HEK293 (cell line): ENCODE results near the gene GOLGA6L26.
A peak's percentile ranks its signal among the peaks of the same experiment; 100 is the strongest.
"Not testable (repeated sequence)": the region's sequence is repeated elsewhere in the genome, so short reads cannot be mapped to it uniquely, and the experiment has no call there.

Experiments used
- CTCF ChIA-PET: fragments of 350-600 bp; formaldehyde crosslinking; extraction: SDS; loops from one replicate; lab custom pipeline; 2021; ENCODE audit warnings: antibody characterized with exemption; lab: Yijun Ruan, JAX
- POLR2A ChIA-PET: fragments of 300-600 bp; formaldehyde crosslinking; extraction: SDS; loops from one replicate; lab custom pipeline; 2020; ENCODE audit warnings: antibody characterized with exemption, inconsistent platforms; lab: Yijun Ruan, JAX
- H3K27ac ChIP-seq: fragments of 200-500 bp; sonication (Bioruptor generic); 2 replicates; pipeline ENCODE4 v1.5.1; 2014; ENCODE audit warnings: low read depth, low read length, control low read depth, inconsistent platforms; ENCODE audit errors: extremely low read depth
- H3K36me3 ChIP-seq, 2 experiments: fragments of 200-500 bp in 1 of 2; sonication (Bioruptor generic) in 1 of 2; 1 replicate in 1 of 2; 2 replicates in 1 of 2; pipeline ENCODE4 v1.5.1; 2014 to 2017; ENCODE audit warnings: inconsistent platforms in 2 of 2, low read length in 2 of 2; ENCODE audit not compliant: control insufficient read depth in 2 of 2, insufficient read depth in 1 of 2
- H3K4me1 ChIP-seq: fragments of 200-500 bp; sonication (Bioruptor generic); 2 replicates; pipeline ENCODE4 v1.5.1; 2014; ENCODE audit warnings: mild to moderate bottlenecking, low read length, inconsistent platforms; ENCODE audit not compliant: control insufficient read depth, insufficient read depth
- H3K4me3 ChIP-seq: 2 replicates; pipeline ENCODE4 v1.5.1; 2011; ENCODE audit warnings: low read depth, mild to moderate bottlenecking, control low read depth, low read length, moderate library complexity
- H3K9me3 ChIP-seq: fragments of 200-500 bp; sonication (Bioruptor generic); 2 replicates; pipeline ENCODE4 v1.5.1; 2014; ENCODE audit warnings: low read depth, low read length, inconsistent platforms; ENCODE audit not compliant: control insufficient read depth, insufficient read depth
- GLIS1 ChIP-seq: fragments of 450-650 bp; formaldehyde crosslinking; IDR thresholded peaks from 2 replicates; pipeline ENCODE4 v1.5.1; 2016; ENCODE audit warnings: missing biosample characterization, missing genetic modification characterization
- MYNN ChIP-seq: fragments of 450-650 bp; formaldehyde crosslinking; IDR thresholded peaks from 2 replicates; pipeline ENCODE4 v1.5.1; 2016; ENCODE audit warnings: missing biosample characterization, missing genetic modification characterization, borderline replicate concordance
- ZFP69B ChIP-seq: fragments of 450-650 bp; formaldehyde crosslinking; IDR thresholded peaks from 2 replicates; pipeline ENCODE4 v1.5.1; 2016; ENCODE audit warnings: missing biosample characterization, missing genetic modification characterization
- ZNF148 ChIP-seq: fragments of 450-650 bp; formaldehyde crosslinking; IDR thresholded peaks from 2 replicates; pipeline ENCODE4 v1.5.0; 2017; ENCODE audit warnings: missing biosample characterization, missing genetic modification characterization, borderline replicate concordance
- ZNF280D ChIP-seq: fragments of 450-650 bp; formaldehyde crosslinking; IDR thresholded peaks from 2 replicates; pipeline ENCODE4 v1.5.1; 2016; ENCODE audit warnings: missing biosample characterization, missing genetic modification characterization
- ZNF664 ChIP-seq: fragments of 450-650 bp; formaldehyde crosslinking; IDR thresholded peaks from 2 replicates; pipeline ENCODE4 v1.5.1; 2016; ENCODE audit warnings: missing biosample characterization, missing genetic modification characterization
- ZNF843 ChIP-seq: fragments of 450-650 bp; formaldehyde crosslinking; IDR thresholded peaks from 2 replicates; pipeline ENCODE4 v1.5.1; 2016; ENCODE audit warnings: missing biosample characterization, missing genetic modification characterization
- ZSCAN4 ChIP-seq: fragments of 450-650 bp; formaldehyde crosslinking; IDR thresholded peaks from 2 replicates; pipeline ENCODE4 v1.5.1; 2017; ENCODE audit warnings: missing biosample characterization, missing genetic modification characterization

GOLGA6L26 gene

GRCh38 chr15:23334096-23334495 lies at the start of gene GOLGA6L26:
Gene GOLGA6L26, minus strand, starts transcription at chr15:23334196. Its CDS starts 61 bp downstream, at chr15:23334135.
- H3K36me3 ChIP-seq, POLR2A ChIA-PET, CTCF ChIA-PET: not testable (repeated sequence)

GRCh38 chr15:23381192-23381591 lies 47.2 kb upstream of the GOLGA6L26 start:
- H3K4me3 ChIP-seq, H3K4me1 ChIP-seq, H3K9me3 ChIP-seq, POLR2A ChIA-PET, H3K27ac ChIP-seq, H3K36me3 ChIP-seq, CTCF ChIA-PET: not testable (repeated sequence)
- peak; percentile 56; the same call in 1 of the 2 replicates for TF ChIP-seq GLIS1 (tag by site-specific recombination)

More at GRCh38 chr15:23334096-23334495, at the start of gene GOLGA6L26:
- not testable (repeated sequence) for H3K9me3 ChIP-seq, H3K4me1 ChIP-seq, H3K27ac ChIP-seq, H3K4me3 ChIP-seq

GRCh38 chr15:23380700-23381099 lies 46.7 kb upstream of the GOLGA6L26 start:
- POLR2A ChIA-PET, H3K36me3 ChIP-seq, CTCF ChIA-PET, H3K4me3 ChIP-seq, H3K27ac ChIP-seq, H3K9me3 ChIP-seq, H3K4me1 ChIP-seq: not testable (repeated sequence)

GRCh38 chr15:23378946-23379345 lies 45.0 kb upstream of the GOLGA6L26 start:
- CTCF ChIA-PET, H3K36me3 ChIP-seq, H3K9me3 ChIP-seq, H3K4me3 ChIP-seq, H3K4me1 ChIP-seq, POLR2A ChIA-PET, H3K27ac ChIP-seq: not testable (repeated sequence)

- H3K9me3 ChIP-seq, H3K4me1 ChIP-seq, POLR2A ChIA-PET, H3K36me3 ChIP-seq, H3K27ac ChIP-seq, CTCF ChIA-PET, H3K4me3 ChIP-seq: not testable (repeated sequence)
These were observed 40.2 kb upstream of the GOLGA6L26 start for GRCh38 chr15:23374226-23374625.

GRCh38 chr15:23372891-23373600 lies 39.0 kb upstream of the GOLGA6L26 start:
- POLR2A ChIA-PET, H3K4me1 ChIP-seq, H3K4me3 ChIP-seq, H3K9me3 ChIP-seq, H3K36me3 ChIP-seq, H3K27ac ChIP-seq, CTCF ChIA-PET: not testable (repeated sequence)

- ChIA-PET POLR2A (no interaction called here), CTCF (no interaction called here)
- Histone ChIP-seq H3K36me3 (no peaks in the 10 kb centered on the region), H3K9me3 (no peaks in the 10 kb centered on the region), H3K4me3 (no peak overlapping the region), H3K27ac (no peak overlapping the region), H3K4me1 (no peaks in the 10 kb centered on the region)
- TF ChIP-seq ZNF148 (no peak), ZFP69B (tag by site-specific recombination) (no peak), ZNF843 (tag by site-specific recombination) (no peak), MYNN (tag by site-specific recombination) (no peak), ZNF664 (tag by site-specific recombination) (no peak), ZNF280D (no peak), ZSCAN4 (tag by site-specific recombination) (no peak)
These were observed 38.3 kb upstream of the GOLGA6L26 start for GRCh38 chr15:23372284-23372683.
